ENCODE results near the gene BTF3L4.
"Not testable (repeated sequence)": the region's sequence is repeated elsewhere in the genome, so short reads cannot be mapped to it uniquely, and the experiment has no call there.

BTF3L4 gene

GRCh38 chr1:52055866-52056162 lies 281 bp upstream of the BTF3L4 start:
- no peak for DNase-seq

- no peak for DNase-seq
Observed at GRCh38 chr1:52056937-52057231, 789 bp downstream of the BTF3L4 start.

DNA sequence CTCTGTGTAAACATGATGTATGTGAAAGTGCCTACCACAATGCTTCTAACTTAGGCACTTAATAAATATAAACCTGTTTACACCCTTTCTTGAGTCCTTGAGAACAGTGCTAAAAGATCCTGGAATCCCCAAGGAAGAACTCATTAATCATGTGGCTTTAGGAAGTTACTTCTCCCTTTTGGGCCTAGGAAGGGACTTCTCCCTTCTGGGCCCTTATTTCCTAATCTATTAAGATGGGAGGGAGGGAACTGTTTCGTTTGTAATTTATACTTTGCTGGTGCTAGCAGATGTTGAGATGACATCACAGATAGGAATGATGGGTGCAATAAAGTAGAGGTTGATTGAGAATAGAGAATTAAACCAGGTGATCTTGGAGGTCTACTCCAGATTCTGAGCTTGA lies 1.2 kb downstream of the BTF3L4 start:
- no peak for DNase-seq

- no peak for DNase-seq
Observed at GRCh38 chr1:52057876-52058415, 1.9 kb downstream of the BTF3L4 start.

- no peak for DNase-seq
Observed at GRCh38 chr1:52059321-52059720, 3.2 kb downstream of the BTF3L4 start.

DNA sequence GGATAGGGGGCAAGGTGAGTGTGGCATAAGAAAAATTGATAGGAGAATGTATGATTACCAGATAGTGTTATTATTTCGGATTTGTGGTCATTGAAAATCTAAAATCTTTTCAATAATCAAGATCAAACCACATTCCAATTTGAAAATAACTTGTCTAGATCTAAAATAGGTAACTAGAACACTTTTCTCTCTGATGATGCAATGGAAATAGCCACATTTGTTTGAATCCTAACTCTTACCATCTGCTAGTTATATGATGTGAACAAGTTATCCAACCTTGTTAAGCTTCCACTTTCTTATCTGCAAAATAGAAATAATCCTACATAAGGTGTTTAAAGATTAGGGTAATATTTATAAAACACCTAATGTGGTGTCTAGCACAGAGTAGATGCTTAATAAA lies 3.8 kb downstream of the BTF3L4 start:
- DNase-seq, result no peak

- DNase-seq, result no peak
Observed at GRCh38 chr1:52060822-52061221, 4.7 kb downstream of the BTF3L4 start.

GRCh38 chr1:52063192-52063591 lies 7.1 kb downstream of the BTF3L4 start:
- no peak for DNase-seq

DNA sequence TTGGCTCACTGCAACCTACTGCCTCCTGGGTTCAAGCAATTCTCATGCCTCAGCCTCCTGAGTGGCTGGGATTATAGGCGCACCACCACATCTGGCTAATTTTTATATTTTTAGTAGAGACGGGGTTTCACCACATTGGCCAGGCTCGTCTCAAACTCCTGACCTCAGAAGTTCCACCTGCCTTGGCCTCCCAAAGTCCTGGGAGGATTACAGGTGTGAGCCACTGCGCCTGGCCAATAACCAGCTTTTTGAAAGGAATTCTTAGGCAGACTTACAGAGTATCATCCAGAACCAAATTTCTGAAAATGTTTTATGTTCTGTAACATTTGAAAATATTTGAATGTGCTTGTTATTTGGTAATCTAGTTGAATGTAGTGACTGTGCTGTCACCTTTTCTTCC lies 14.6 kb downstream of the BTF3L4 start:
- no peak for DNase-seq

DNA sequence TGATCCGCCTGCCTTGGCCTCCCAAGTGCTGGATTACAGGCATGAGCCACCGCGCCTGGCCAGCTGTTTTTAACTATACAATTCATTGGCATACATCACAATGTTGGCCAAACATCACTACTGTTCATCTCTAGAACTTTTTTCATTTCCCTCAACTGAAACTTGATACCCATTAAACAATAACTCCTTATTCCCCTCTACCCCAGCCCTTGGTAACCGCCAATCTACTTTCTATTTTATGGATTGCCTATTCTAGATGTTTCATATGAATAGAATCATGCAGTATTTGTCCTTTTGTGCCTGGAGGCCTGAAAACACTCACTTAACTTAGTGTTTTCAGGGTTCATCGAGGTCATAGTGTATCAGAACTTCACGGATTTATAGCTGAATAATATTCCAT lies 16.2 kb downstream of the BTF3L4 start:
- DNase-seq, result no peak

- not testable (repeated sequence) for DNase-seq
Observed at GRCh38 chr1:52077277-52077676, 21.2 kb downstream of the BTF3L4 start.

DNA sequence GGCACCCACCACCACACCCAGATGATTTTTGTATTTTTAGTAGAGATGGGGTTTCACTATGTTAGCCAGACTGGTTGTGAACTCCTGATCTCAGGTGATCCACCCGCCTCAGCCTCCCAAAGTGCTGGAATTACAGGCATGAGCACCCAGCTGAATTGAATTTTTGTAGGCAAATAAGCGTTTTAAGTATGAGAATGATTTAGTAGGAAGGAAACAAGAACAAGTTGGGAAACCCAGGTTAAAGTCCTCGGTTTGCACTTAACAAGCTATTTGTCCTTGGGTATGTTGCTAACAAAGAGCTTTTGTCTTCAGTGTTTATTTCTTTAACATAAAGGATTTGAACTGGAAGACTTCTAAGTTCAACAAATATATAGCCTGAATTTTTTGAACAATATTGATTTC lies 23.9 kb downstream of the BTF3L4 start:
- DNase-seq, result no peak

- DNase-seq, result not testable (repeated sequence)
Observed at GRCh38 chr1:52087892-52088291, 31.8 kb downstream of the BTF3L4 start.

- DNase-seq, result not testable (repeated sequence)
Observed at GRCh38 chr1:52094300-52094699, 38.2 kb downstream of the BTF3L4 start.

DNA sequence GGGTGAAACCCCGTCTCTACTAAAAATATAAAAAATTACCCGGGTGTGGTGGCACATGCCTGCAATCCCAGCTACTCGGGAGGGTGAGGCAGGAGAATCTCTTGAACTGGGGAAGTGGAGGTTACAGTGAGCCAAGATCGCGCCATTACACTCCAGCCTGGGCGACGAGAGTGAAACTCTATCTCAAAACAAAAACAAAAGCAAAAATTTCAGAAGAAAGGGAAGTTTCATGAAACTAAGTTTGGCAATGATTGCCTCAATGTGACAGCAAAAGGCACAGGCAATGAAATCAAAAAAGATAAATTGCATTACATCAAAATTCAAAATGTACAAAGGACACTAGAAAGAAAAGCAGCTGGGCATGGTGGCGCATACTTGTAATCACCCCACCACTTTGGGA lies 40.1 kb downstream of the BTF3L4 start:
- no peak for DNase-seq

DNA sequence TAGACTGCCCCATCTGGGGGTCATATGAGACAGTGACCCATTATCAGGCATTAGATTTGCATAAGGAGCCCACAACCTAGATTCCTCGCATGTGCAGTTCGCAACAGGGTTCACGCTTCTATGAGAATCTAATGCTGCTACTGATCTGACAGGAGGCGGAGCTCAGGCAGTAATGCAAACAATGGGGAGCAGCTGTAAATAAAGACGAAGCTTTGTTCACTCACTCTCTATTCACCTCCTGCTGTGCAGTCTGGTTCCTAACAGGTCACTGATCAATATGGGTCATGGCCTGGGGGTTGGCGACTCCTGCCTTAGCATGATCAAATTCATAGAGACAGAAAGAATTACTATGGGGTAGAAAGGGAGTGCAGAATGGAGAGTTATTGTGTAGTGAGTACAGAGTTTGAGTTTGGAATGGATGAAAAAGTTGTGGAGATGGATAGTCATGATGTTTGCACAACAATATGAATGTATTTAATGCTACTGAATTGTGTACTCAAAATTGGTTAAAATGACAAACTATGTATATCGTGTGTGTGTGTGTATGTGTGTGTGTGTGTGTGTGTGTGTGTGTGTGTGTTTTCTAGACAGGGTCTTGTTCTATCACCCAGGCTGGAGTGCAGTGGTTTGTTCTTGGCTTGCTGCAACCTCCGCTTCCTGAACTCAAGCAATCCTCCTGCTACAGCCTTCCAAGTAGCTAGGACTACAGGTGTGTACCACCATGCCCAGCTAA lies 42.2 kb downstream of the BTF3L4 start:
- DNase-seq, result no peak

- no peak for DNase-seq
Observed at GRCh38 chr1:52102336-52103013, 46.4 kb downstream of the BTF3L4 start.

- no peak for DNase-seq
Observed at GRCh38 chr1:52111492-52111891, 55.4 kb downstream of the BTF3L4 start.

DNA sequence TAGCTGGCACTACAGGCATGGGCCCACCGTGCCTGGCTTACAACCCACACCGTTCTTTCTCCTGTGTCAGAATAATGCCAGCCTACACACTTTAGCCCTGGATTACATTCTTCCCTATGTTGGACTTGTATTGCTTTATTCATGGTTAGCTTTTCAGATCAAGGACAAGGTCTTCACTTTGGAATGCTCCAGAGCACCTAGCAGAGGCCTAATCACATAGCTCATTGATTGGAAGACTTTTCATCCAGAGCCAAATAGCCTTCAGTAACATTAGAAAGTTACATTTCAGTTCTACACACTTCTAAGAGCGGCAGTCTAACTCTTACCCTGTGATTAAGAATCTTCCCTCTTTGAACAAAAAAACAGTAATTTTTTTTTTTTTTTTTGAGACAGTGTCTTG lies 56.4 kb downstream of the BTF3L4 start:
- no peak for DNase-seq

DNA sequence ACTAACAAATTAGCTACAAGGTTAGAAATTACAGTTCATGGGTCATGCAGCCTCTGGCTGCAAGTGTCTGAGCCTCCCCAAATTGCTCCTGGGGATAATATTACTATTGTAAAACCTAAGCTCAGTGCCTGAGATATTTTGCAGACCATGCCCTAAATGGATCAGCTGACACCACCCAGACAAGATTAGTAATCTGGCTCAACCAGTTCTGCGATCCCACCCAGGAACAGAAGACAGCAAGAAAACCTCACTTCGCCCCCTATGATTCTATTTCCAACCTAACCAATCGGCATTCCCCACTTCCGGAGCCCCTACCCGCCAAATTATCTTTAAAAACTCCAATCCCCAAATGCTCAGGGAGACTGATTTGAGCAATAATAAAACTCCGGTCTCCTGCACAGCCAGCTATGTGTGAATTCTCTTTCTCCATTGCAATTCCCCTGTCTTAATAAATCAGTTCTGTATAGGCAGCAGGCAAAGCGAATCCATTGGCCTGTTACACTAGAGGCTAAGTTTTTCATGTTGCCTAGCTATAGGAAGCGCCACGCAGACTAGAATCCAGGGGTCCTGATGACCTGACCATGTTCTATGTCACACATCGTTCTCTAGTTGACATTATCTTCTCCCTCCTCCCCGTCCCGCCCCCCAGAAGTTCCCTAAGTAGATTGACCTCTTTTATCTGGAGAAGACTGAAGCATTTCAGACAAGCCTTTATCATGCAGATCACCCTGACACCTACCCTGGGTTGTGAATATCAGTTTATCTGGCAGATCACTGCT lies 63.4 kb downstream of the BTF3L4 start:
- DNase-seq, result no peak

DNA sequence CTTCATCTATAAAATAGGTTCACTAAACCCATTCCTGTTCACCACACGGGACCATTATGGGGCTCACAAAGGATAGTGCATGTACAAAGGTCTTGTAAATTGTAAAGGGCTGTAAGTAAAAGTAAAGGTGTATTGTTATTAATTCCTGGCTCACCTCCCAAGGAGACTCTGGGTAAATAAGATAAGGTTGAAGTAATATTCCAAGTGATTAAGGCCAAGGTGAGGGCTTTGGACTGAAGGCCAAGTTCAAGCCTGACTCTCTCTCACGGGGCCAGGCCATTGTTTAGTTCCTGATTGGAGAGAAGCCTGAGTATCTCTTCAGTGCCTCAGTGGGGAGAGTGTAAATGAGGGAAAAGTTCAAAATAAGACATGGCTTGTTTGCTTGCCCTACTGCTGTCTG lies 66.3 kb downstream of the BTF3L4 start:
- DNase-seq, result no peak

DNA sequence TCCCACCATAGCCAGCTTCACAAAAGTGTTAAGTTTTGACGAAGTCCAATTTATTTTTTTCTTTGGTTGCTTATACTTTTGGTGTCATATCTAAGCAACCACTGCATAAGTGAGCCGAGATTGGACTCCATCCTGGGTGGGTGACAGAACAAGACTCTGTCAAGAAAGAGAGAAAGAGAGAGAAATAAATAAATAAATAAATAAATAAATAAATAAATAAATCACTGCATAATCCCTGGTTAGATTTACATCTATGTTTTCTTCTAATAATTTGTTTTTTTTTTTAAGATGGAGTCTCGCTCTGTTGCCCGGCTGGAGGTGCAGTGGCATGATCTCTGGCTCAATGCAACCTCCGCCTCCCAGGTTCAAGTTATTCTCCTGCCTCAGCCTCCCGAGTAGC lies 67.5 kb downstream of the BTF3L4 start:
- no peak for DNase-seq

GRCh38 chr1:52125736-52126359 lies 69.8 kb downstream of the BTF3L4 start:
- no peak for DNase-seq
